K562 (cell line): ENCODE measurements around the gene SLC10A4.

Source experiments
- CEBPZ ChIP-seq: fragments of 150-350 bp; IDR thresholded peaks from 2 replicates; pipeline ENCODE4 v1.6.1; 2014; ENCODE audit warnings: low read depth, mild to moderate bottlenecking, low read length, borderline replicate concordance
- CTCF ChIP-seq, 3 experiments: IDR thresholded peaks in 2 of 3; conservative IDR thresholded peaks in 1 of 3; 2 replicates each; pipeline ENCODE4 v1.5.1; 2011 to 2012; ENCODE audit warnings: low read length in 3 of 3, mild to moderate bottlenecking in 3 of 3, control low read depth in 2 of 3, improper control_type of control experiment in 1 of 3, inconsistent platforms in 1 of 3, low read depth in 1 of 3, mixed read lengths in 1 of 3, moderate library complexity in 1 of 3; ENCODE audit not compliant: insufficient read depth in 2 of 3
- PCBP2 ChIP-seq: fragments of 200-400 bp; formaldehyde crosslinking; IDR thresholded peaks from 2 replicates; pipeline ENCODE4 v1.6.1; 2018; ENCODE audit warnings: low read length, low read depth, mild to moderate bottlenecking, moderate library complexity; ENCODE audit not compliant: poor library complexity, severe bottlenecking
- STAT5B ChIP-seq: fragments of 250-450 bp; sonication (Bioruptor Pico); IDR thresholded peaks from 2 replicates; pipeline ENCODE4 v1.8.0; 2021; ENCODE audit warnings: mild to moderate bottlenecking, inconsistent platforms

- no peak for TF ChIP-seq PCBP2
- no peak for TF ChIP-seq CTCF (IDR thresholded peaks at IDR 0.05 in 2 of 3, conservative IDR thresholded peaks at IDR 0.05 in 1 of 3; ENCODE audit: insufficient read depth in 2 of 3, low read depth in 1 of 3, low read length in 3 of 3)
- TF ChIP-seq CEBPZ: no peak
- TF ChIP-seq STAT5B (CRISPR knock-in tag): no peak
These were observed 10.4 kb downstream of the SLC10A4 start for GRCh38 chr4:48493452-48494100.
